ENCODE measurements around the gene SMDT1.

- TF ChIP-seq CTCF (IDR thresholded peaks at IDR 0.05; ENCODE audit: extremely low read depth in 1 of 2, insufficient read depth in 1 of 2, low read depth in 1 of 2, low read length in 2 of 2), result no peak
- TF ChIP-seq POLR2AphosphoS5 (IDR thresholded peaks at IDR 0.05; ENCODE audit: insufficient read depth, low read depth, low read length), result no peak
- no peak for TF ChIP-seq POLR2A (IDR thresholded peaks at IDR 0.05; ENCODE audit: low read depth, low read length)
- TF ChIP-seq, protein P1, sequence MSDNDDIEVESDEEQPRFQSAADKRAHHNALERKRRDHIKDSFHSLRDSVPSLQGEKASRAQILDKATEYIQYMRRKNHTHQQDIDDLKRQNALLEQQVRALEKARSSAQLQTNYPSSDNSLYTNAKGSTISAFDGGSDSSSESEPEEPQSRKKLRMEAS (IDR thresholded peaks at IDR 0.05; ENCODE audit: insufficient read depth, insufficient read length), result no peak
- no peak for TF ChIP-seq FOS (IDR thresholded peaks at IDR 0.05; ENCODE audit: borderline replicate concordance, insufficient read depth, low read length)
- no peak for TF ChIP-seq EZH2 (IDR thresholded peaks at IDR 0.05; ENCODE audit: borderline replicate concordance, low read depth, low read length, severe bottlenecking)
- TF ChIP-seq MYC (IDR thresholded peaks at IDR 0.05; ENCODE audit: low read depth, low read length), result no peak
Observed at GRCh38 chr22:42041784-42042183, 37.7 kb upstream of the SMDT1 start.
